ENCODE results near the gene MYBPC3.

MYBPC3 gene

DNA sequence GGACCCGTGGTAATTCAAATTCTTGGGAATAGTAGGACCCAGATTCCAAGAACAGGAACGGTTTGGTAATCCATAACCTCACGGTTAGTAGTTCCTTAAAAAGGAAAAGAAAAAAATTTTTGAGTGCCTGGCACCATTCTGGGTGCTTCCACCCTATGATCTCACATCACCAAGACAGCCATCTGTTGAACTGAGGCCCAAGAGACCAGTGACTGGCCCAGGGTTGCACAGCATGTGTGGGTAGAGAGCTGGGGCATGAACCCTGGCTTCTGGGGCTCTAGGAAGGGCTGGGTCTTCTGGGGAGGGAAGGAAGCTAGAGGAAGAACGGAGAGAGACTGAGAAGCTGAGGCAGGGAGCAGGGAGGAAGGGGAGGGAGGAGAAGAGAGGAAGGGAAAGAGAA lies 30.6 kb upstream of the MYBPC3 start:
- no peak for DNase-seq

DNA sequence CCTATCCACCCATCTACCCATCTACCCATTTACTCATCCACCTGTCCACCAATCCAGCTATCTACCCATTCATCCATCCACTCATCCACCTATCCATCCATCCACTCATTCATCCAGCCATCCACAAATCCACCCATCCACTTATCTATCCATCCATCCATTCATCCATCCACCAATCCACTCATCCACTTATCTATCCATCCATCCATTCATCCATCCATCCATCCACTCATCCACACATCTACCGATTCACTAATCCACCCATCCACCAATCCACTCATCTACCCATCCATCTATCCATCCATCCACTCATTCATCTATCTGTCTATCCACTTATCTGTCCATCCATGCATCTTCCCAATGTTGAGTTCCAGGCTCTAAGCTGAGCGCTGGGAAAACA lies 27.6 kb upstream of the MYBPC3 start:
- DNase-seq = no peak

DNA sequence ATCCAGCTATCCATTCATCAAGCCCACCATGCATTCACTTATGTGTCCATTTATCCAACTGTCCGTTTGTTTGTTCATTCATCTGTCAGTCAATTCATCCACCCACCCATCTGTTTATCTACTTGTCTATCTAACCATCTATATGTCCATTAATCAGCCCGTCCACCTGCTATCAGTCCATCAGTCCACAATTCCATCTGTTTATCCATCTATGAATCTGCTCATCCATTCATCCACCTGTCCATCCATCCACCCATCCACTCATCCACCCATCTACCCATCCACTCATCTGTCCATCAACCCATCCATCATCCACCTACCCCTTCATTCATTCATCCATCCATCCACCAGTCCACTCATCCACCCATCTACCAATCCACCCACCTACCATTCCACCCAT lies 26.8 kb upstream of the MYBPC3 start:
- no peak for DNase-seq

DNA sequence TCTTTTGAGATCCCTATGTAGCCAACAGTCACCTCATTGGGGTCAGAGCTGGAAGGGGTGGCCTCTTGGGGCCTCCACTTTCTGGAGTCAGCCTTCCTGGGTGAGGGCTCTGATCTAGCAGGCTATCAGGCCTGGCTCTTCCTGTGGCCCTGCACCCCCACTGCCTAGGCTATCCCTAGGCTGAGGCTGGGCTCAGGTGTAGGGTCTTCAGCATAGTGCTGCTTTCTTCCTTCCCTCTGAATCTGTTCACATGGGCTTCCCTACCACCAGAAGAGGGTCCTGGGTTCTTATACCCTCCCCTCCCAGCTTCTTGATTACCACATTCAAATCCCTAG lies 26.3 kb upstream of the MYBPC3 start:
- DNase-seq = no peak

DNA sequence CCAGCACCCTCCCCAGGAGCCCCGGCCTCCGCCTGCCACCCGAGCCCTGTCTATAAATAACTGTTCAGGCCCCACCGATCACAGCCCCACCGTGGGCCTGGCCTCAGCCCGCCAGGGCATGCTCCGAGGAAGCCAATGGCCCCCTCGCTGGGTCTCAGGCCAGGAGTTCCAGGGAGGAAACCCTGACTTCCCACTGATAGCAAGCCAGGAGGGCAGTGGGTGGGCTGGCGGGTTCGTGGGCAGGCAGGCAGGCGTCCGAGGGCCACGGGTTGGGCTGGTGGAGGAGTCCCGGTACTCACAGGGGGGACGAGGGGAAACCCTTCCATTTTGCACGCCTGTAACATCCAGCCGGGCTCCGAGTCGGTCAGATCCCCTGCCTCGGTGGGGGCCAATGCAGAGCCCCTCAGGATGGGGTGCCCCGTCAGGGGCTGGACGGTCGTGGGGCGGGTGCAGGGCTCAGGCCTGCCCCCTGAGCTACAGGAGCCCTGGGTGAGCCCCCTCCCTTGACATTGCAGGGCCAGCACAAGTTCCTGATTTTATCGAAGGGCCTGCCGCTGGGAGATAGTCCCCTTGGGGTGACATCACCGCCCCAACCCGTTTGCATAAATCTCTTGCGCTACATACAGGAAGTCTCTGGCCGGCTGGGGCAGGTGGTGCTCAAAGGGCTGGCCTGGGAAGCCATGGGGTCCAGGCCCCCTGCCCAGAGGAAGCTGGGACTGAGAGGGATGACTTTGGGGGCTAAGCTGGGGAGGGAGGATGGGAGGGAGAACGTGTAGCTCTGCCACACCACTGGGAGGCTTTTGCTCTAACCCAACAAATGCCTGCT lies 25.7 kb upstream of the MYBPC3 start, which contains the start of gene SPI1:
SPI1 (minus strand) TSS at position 538 of the 826 bp plus-strand sequence; CDS start at position 344, 194 bp downstream.
- no peak for DNase-seq

DNA sequence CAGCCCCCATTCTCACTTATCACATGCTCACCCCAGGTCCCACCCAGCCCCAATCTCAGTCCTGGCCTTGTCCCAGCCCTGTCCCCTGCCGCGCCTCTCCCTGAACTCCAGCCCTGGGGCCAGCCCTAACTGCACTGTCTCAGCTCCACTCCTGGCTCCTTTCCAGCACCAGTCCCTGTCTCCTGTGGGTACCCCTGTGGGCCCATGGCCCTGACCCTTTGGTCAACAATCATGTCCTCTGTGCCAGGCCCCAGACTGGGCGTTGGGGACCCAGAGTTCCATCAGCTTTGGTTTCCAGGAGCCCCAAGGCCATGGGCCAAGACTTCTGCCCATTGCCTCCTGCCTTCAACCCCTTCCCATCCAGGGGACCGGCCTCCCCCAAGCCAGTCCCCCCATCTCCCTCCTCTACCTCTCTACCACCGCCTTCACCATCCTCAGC lies 25.1 kb upstream of the MYBPC3 start:
- DNase-seq = no peak

DNA sequence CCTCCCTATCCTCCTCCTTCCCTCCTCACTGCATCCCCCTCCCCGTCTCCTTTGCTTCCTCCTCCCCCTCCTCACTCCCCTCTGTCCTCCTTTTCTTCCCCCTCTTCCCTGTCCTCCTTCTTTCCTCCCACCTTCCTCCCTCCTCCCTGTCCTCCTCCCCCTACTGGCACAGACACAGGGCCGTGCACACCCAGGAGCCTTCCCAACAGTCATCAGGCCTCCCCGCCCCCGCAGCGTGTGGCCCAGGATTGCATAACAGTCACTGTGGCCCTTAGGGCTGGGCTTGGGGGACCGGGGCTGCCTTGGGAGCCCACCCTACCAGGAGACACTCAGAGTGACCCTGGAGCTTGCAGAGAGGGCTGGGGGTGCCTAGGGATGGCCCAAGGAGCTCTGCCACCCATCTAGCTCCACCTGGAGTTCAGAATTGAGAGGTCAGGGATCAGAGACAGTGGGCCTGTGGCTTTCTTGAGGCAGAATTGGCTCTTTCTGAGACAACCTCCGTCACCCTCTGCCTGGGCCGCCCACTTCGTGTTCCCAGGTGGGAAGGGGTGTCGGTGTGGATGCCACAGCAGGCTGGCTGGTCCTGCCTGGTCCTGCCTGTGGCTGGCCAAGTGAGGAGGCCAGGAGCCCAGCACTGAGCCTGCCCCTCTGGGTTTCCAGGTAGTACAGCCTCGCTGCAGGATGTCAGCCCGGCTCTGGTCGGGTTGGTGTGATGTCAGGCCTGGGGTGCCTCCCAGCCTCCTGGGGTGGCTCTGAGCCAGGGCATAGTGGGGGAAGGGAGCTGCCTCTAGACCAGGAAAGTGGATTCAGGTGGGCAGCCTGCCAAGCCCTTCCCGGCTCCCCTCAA lies 24.2 kb upstream of the MYBPC3 start:
- DNase-seq = no peak

DNA sequence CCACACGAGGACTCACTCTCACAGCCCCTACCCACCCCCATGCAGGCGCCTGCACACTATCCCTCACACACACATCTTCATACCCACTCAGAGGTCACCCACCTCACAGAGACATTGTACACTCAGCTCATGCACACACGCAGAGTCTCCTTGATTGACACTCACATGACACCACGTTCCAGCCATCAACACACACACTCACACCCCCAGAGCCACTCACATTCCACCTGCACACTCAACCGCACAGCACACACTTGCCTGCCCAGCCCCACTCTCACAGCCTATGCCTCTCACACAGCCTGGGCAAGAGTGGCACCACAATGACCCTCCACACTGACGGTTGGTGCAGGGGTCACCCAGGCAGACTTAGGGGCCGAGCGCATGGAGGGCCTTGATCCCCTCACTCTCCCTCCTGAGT lies 23.6 kb upstream of the MYBPC3 start:
- DNase-seq = no peak

DNA sequence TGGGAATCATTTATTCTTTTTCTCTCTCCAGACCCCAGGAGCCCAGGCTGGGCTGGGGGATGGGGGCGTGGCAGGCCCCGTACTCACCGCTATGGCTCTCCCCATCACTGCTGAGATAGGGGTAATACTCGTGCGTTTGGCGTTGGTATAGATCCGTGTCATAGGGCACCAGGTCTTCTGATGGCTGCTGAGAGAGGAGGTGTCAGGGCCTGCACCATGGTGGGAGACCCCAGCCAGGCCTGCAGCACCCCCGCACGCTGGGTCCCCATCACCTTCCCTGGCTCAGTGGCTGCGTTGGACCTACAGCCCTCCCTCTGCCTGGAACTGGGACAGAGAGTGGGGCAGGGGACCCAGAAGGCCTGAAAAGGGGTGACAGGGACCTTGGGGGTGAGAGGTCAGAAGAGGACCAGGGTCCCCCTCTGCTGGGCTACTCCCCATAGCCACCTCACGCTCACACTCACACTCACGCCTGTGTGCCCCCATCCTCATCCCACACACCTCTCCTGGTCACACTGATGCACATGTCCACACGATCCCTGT lies 23.1 kb upstream of the MYBPC3 start:
- no peak for DNase-seq

DNA sequence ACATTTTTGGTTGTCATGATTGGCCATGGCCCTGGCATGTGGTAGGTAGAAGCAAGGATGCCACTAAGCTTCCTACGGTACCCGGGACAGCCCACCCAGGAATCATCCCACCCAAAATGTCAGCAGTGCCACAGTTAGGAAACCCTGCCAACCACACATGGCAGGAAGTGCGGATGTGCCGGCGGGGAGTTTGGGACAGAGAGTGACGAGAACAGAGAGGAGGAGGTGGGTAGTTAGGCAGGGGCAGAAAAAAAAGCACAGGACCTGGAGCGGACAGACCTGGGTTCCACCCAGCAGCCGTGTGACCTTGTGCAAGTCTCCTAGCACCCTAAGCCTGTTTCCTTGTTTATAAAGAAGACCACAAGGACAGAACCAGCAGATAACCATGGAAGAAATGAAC lies 22.5 kb upstream of the MYBPC3 start:
- no peak for DNase-seq

DNA sequence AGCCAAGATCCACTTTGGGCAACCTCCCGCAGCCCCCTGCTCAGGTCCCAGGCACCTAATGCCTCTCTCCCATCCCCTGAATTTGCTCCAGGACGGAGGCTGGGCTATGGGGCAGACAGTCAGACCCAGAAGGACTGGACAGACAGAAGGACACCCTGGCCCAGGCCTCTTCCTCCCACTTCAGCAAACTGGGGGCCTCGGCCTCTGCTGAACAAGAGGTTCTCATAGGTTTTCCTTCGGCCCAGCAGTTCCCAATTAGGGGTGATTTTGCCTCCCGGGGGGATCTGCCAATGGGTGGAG lies 22.2 kb upstream of the MYBPC3 start:
- no peak for DNase-seq

DNA sequence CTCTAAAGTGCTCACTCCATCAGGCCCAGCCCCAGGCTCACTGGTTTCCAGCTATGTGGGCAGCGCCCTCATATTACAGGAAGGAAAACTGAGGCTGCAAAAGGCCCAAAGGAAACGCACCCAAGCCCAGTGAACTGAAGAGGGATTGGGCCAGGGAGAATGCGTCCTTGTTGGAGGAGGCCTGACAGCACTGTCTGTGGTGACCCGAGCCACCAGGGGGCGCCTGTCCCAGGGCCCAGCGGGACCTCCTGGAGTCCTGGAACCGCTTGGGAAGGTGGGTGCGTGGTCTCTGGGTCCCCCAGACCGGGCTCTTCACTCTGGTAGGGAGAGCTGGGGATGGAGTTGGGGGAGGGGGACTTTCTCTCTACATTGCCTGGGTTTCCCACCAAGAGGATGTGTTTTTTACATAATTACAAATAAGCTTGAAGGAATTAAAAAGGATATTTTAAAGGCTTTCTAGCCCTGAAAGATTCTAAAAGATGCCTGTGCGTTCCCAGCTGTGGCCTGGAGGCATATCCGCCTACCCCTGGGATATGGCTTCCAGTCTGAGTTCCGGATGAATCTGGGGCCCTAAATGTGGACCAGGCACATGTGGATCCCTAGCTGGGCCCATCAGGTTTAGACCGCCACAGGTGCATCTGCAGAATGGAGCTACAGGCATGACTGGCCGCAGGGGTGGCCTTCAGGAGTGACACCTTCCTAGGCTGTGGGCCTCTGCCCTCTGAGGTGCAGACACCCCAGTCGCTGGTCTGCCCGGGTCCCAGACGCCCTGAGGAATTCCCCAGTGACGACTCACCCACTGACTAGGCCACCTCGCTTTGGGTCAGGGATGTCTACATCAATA lies 21.6 kb upstream of the MYBPC3 start:
- DNase-seq = no peak

DNA sequence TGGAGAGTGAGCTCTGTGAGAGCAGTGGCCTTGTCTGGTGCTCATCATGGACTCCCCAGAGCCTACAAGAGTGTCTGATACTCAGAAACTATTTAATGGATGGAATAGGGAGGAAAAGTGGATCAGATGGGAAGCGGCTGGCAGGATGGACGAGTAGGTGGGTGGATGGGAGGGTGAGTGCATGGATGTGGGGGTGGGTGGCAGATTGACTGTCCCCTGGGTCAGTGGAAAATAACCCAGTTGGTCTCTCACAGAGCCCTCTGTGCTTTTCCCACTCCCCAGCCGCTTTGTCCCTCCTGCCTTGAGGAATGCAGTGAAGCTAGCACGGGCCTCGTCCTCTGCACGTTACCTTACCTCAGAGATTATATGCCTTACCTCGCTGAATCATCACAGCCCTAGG lies 19.9 kb upstream of the MYBPC3 start:
- DNase-seq = no peak

DNA sequence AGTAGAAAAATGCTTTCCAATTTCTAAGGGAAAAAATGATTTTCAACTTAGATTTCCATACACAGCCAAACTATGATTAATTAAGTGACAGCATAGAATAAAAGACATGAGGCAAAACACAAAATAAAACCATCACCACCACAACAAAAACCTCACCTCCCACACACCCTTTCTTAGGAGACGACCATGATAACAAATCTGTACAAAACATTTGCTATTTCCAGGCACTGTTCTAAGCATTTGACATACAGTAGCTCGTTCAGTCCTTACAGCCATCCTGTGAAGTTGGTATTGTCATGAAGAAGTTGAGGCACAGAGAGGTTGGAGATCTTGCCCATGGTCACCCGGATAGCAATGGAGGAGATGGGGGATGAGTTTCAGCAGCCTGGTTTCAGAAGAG lies 17.2 kb upstream of the MYBPC3 start:
- DNase-seq = no peak

DNA sequence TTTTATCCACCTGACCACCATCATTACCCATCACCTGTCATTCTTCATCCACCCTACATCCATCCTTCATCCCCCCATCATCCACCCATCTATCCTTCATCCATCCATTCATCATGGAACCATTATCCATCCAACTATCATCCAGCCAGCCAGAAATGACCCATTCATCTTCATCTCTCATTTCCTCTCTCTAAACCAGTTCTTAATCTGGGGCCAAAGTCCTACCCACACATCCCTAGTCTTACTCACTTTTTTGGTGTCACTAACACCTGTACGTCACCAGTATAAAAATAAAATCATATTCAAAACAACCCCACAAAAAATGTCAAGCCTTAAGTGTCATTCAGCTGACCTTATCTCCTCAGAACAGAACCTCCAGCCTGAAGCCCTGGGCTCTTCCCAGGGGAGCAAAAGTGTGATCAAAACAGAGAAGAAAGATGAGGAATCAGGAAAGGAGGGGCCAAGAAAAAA lies 13.6 kb upstream of the MYBPC3 start:
- DNase-seq = no peak

DNA sequence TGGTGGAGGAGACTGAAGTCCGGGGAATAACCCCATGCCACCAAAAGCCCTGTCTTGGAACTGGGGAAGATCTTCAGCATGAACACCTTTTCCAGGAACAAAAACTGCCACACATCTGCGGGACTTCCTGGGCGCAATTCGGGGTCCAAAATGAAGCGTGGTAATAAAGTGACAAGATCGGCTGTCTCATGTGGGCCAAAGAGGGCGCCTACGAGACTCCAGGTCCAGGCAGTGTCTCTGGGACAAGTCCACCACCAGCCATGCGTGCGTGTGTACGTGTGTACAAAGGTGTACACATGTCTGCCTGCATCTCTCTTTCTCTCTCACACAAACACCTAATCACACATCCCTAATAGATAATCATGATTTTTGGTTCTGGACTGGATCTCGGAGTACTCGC lies 8.9 kb upstream of the MYBPC3 start:
- no peak for DNase-seq

DNA sequence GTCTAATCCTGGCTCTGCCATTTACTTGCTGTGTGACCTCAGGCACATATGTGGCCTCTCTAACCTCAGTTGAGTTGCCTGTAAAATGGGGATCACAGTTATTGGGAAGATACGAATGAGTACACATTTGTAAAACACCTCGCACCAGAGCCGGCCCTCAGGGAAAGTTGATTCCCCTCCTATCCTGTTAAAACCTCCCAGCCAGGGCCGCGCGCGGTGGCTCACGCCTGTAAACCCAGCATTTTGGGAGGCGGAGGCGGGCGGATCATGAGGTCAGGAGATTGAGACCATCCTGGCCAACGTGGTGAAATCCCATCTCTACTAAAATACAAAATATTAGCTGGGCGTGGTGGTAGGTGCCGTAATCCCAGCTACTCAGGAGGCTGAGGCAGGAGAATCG lies 7.8 kb upstream of the MYBPC3 start:
- DNase-seq = no peak

DNA sequence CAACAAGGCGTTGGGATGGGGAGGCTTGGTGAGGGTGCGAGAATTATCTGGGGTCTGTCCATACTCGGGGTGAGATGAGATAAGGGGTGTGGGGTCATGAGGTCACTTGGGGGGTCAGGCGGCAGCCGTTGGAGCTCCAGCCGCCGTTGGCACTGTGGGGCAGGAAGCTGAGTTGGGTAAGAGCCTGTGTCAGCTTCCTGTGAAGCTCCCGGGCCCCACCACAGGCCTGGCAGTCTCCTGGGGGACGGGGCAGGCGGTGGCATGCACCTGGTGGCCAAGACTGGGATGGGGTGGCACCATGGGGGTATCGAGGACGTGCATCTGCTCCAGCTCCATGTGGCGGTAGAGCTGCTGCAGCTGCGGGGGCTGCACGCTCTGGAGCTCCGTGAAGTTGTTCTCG lies 7.1 kb upstream of the MYBPC3 start:
- no peak for DNase-seq

DNA sequence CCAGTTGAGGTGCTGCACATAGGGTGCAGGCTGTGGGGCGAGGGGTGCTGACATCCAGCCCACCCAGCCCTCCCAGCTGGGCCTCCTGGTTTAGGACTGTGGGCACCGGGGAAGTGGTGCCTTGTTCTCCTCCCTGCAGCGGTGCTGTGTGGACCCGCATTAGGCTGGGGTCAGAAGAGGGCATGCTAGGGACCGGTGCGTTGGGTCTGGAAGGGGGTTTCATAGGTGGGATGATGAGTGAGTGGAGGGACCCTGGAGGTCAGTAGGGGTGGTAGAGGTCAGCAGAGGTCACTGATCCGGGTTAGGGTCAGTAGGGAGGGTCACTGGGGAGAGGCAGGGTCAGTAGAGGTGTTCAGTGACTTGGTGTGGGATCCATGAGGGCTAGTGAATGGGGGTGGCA lies 6.7 kb upstream of the MYBPC3 start:
- DNase-seq = no peak

DNA sequence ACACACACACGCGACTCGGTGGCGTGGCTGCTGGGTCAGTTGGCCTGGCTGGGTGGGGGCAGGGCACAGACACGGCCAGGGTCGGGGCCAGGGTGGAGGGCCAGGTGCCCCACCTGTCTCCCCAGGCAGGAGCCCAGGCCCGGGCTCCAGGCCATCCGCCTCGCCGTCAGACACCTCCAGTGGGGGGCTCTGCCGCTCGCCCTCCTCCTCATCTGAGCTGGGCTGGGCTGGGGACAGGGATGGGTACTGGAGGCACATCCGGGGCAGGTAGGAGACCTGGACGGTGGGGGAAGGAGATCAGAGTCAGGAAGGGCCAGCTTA lies 6.2 kb upstream of the MYBPC3 start:
- DNase-seq = no peak

DNA sequence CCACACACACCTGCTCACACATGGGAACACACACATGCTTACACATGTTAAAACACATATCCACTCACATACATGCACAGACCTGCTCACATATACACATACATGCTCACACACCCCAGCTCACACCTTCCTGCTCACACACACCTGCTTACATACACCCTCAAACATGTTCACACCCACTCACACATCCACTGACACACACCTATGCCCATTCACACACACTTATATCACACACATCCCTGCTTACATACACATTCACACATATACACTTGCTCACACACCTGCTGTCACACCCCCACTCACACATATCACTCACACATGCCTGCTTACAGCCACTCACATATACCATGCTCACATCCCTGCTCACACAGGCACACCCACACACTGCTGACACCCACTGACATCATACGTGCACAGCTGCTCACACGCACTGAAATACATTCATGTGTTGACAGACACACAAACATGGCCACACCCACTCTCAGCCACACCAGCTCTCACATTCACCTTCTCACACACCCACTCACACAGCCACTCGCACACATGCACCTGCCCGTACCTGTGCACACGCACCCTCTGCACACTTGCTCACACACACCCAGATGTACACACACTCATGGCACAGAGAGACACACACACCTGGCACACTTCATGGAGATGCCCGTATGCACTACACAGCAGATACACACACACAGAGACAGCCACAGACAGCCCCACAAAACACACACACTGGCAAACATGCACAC lies 5.7 kb upstream of the MYBPC3 start:
- no peak for DNase-seq

DNA sequence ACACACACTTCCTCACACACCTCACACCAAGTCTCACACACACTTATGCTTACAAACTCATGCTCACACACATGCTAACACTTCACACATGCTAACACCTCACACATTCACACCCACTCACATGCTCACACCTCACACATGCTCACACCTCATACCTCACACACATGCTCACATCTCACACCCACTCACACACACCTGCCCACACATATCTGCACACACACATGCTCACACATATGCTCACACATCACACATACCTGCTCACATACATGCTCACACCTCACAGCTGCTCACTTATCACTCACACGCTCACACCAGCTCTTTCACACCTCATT lies 4.5 kb upstream of the MYBPC3 start:
- DNase-seq = no peak
